Naive thymus-derived CD4-positive, alpha-beta T cell (primary cell): ENCODE data around the gene SLC8A2. TPM values are rescaled to one million over a fixed set of nuclear protein-coding genes. Genes with fewer than 3 reads are reported as not detected.

Experiments
- ATAC-seq: fragments of 150-1000 bp; cut with Tn5 transposase; 2 replicates; pipeline ENCODE4 v1.10.0; 2021; ENCODE audit warnings: mild to moderate bottlenecking, moderate library complexity
- CTCF ChIA-PET: fragments of 350-600 bp; sonication (Branson Sonifier 250); formaldehyde crosslinking; loops from one replicate; lab custom pipeline; 2021; ENCODE audit warnings: antibody characterized with exemption; lab: Charles Lee
- POLR2A ChIA-PET: fragments of 350-600 bp; sonication (Branson Sonifier 250); formaldehyde crosslinking; loops from one replicate; lab custom pipeline; 2021; ENCODE audit warnings: antibody characterized with exemption, inconsistent platforms; lab: Charles Lee
- DNase-seq, 9 donors: peaks; one replicate each; pipeline versions ENCODE4 v3.0.0 to v3.0.0-alpha.2; 2020 to 2022; ENCODE audit warnings: mixed read lengths in 1 of 9
- H3K27ac ChIP-seq: one replicate; pipeline ENCODE4 v1.7.0; 2013; ENCODE audit warnings: mild to moderate bottlenecking, low read depth, low read length, moderate library complexity
- H3K27me3 ChIP-seq, 2 donors: one replicate each; pipeline ENCODE4 v1.7.0; 2013; ENCODE audit warnings: low read length in 2 of 2, mild to moderate bottlenecking in 2 of 2, moderate library complexity in 2 of 2; ENCODE audit not compliant: control insufficient read depth in 2 of 2, insufficient read depth in 2 of 2
- H3K36me3 ChIP-seq, 3 experiments: 1 replicate in 2 of 3; 2 replicates in 1 of 3; pipeline ENCODE4 v1.7.0; 2013; ENCODE audit warnings: low read length in 3 of 3, mild to moderate bottlenecking in 3 of 3, moderate library complexity in 1 of 3; ENCODE audit not compliant: insufficient read depth in 3 of 3, control insufficient read depth in 2 of 3
- H3K4me1 ChIP-seq, 2 donors: one replicate each; pipeline ENCODE4 v1.7.0; 2013; ENCODE audit warnings: low read length in 2 of 2, mild to moderate bottlenecking in 2 of 2, moderate library complexity in 1 of 2; ENCODE audit not compliant: control insufficient read depth in 2 of 2, insufficient read depth in 2 of 2
- H3K4me3 ChIP-seq: 2 replicates; pipeline ENCODE4 v1.7.0; 2013; ENCODE audit warnings: mild to moderate bottlenecking, low read length
- H3K9me3 ChIP-seq, 3 experiments: 1 replicate in 2 of 3; 2 replicates in 1 of 3; pipeline ENCODE4 v1.7.0; 2013; ENCODE audit warnings: low read length in 3 of 3; ENCODE audit not compliant: control insufficient read depth in 2 of 3
- H3K27ac Mint-ChIP-seq, 9 donors: one replicate each; pipeline ENCODE4 v1.8.0; 2020 to 2022; ENCODE audit warnings: mixed read lengths in 9 of 9, mild to moderate bottlenecking in 8 of 9, moderate library complexity in 5 of 9, inconsistent platforms in 2 of 9
- H3K27me3 Mint-ChIP-seq, 5 donors: one replicate each; pipeline ENCODE4 v1.8.0; 2021 to 2022; ENCODE audit warnings: mixed read lengths in 5 of 5, mild to moderate bottlenecking in 1 of 5
- H3K36me3 Mint-ChIP-seq, 5 donors: one replicate each; pipeline ENCODE4 v1.8.0; 2020 to 2022; ENCODE audit warnings: mixed read lengths in 5 of 5, mild to moderate bottlenecking in 3 of 5, inconsistent platforms in 1 of 5
- H3K4me1 Mint-ChIP-seq, 7 donors: one replicate each; pipeline ENCODE4 v1.8.0; 2020 to 2022; ENCODE audit warnings: mixed read lengths in 7 of 7, mild to moderate bottlenecking in 3 of 7, inconsistent platforms in 1 of 7
- H3K4me3 Mint-ChIP-seq, 10 donors: one replicate each; pipeline ENCODE4 v1.8.0; 2020 to 2022; ENCODE audit warnings: mild to moderate bottlenecking in 10 of 10, mixed read lengths in 10 of 10, moderate library complexity in 6 of 10, inconsistent platforms in 2 of 10
- H3K9me3 Mint-ChIP-seq, 11 donors: one replicate each; pipeline ENCODE4 v1.8.0; 2020 to 2022; ENCODE audit warnings: mixed read lengths in 11 of 11, mild to moderate bottlenecking in 4 of 11, inconsistent platforms in 1 of 11, moderate library complexity in 1 of 11
- intact Hi-C, 2 donors: fragments of 100-400 bp; cut with micrococcal nuclease; formaldehyde crosslinking; loops; one replicate each; pipeline ENCODE4 v1.15.1; 2023
- polyA plus RNA-seq, 2 donors: library from polyadenylated mRNA; unstranded; fragments of 300-500 nt; fragmentation: Illumina TruSeq; gene quantifications; one replicate each; pipeline ENCODE4 v1.2.3, GENCODE V29; 2021
- total RNA-seq, 6 experiments: library from RNA in 5 of 6; stranded (reverse) in 5 of 6; gene quantifications; 1 replicate in 5 of 6; 2 replicates in 1 of 6; pipeline ENCODE4 v1.2.3 and lab custom pipeline; 2021 to 2026

Gene SLC8A2
- total and polyA plus RNA-seq, 7 experiments from 2014 or later, result 0.05 to 0.19 (median 0.19) TPM; not detected in 4

GRCh38 chr19:47473336-47473735 is 1.6 kb upstream of the SLC8A2 start:
- POLR2A ChIA-PET, result interaction anchor here (1.0 kb wide), 1 partner anchor 12 kb away, joined by 4 read pairs; no protein-coding TSS in a partner anchor
- H3K36me3 Mint-ChIP-seq, result peaks cover 2 to 9% (median 4%) of the 10 kb centered on the region in 5 donors
- peaks cover 0 to 3% (median 0%) of the 10 kb centered on the region in 11 donors for H3K9me3 Mint-ChIP-seq
- H3K4me1 Mint-ChIP-seq, result peaks cover 10 to 20% (median 17%) of the 10 kb centered on the region in 7 donors
- Histone ChIP-seq H3K27me3 (peaks cover 6 to 7% of the 10 kb centered on the region in 2 donors), H3K4me1 (no peaks in the 10 kb centered on the region), H3K9me3 (no peaks in the 10 kb centered on the region), H3K4me3 (no peak overlapping the region), H3K27ac (no peak overlapping the region), H3K36me3 (no peaks in the 10 kb centered on the region)
- ATAC-seq (no peak), DNase-seq (no peak)
- no peak overlapping the region for H3K4me3 Mint-ChIP-seq
- no peak overlapping the region for H3K27ac Mint-ChIP-seq
- intact Hi-C loops, result no loop called here
- CTCF ChIA-PET, result no interaction called here
- H3K27me3 Mint-ChIP-seq, result peaks cover 32 to 51% (median 41%) of the 10 kb centered on the region in 5 donors

- Mint-ChIP-seq H3K9me3 (peaks cover 0 to 4% (median 0%) of the 10 kb centered on the region in 11 donors), H3K27ac (peak overlapping the region in 2 of 9 donors; percentile 42 to 73), H3K4me1 (peaks cover 10 to 20% (median 17%) of the 10 kb centered on the region in 7 donors), H3K36me3 (peaks cover 2 to 9% (median 4%) of the 10 kb centered on the region in 5 donors), H3K4me3 (peak overlapping the region in 7 of 10 donors; percentile 36 to 75 (median 52)), H3K27me3 (peaks cover 43 to 62% (median 48%) of the 10 kb centered on the region in 5 donors)
- ChIA-PET CTCF (no interaction called here), POLR2A (no interaction called here)
- no peaks in the 10 kb centered on the region for H3K36me3 ChIP-seq
- H3K9me3 ChIP-seq, result no peaks in the 10 kb centered on the region
- H3K4me3 ChIP-seq, result no peak overlapping the region
- intact Hi-C loops, result no loop called here
- H3K27me3 ChIP-seq, result peaks cover 6 to 7% of the 10 kb centered on the region in 2 donors
- no peak overlapping the region for H3K27ac ChIP-seq
- H3K4me1 ChIP-seq, result no peaks in the 10 kb centered on the region
- no peak for ATAC-seq
- no peak for DNase-seq
Measured at GRCh38 chr19:47471381-47471732, 336 bp downstream of the SLC8A2 start.

GRCh38 chr19:47470447-47471195 is 1.1 kb downstream of the SLC8A2 start:
- peak overlapping the region in 2 of 9 donors; percentile 7 to 73 for H3K27ac Mint-ChIP-seq

GRCh38 chr19:47469719-47470118 is 2.0 kb downstream of the SLC8A2 start:
- CTCF ChIA-PET, result no interaction called here
- peaks cover 6 to 7% of the 10 kb centered on the region in 2 donors for H3K27me3 ChIP-seq

More at GRCh38 chr19:47470447-47471195, 1.1 kb downstream of the SLC8A2 start:
- H3K9me3 ChIP-seq, result no peaks in the 10 kb centered on the region
- intact Hi-C loops, result no loop called here
- no peak overlapping the region for H3K4me3 ChIP-seq
- ATAC-seq, result no peak
- no peaks in the 10 kb centered on the region for H3K4me1 ChIP-seq
- no peaks in the 10 kb centered on the region for H3K36me3 ChIP-seq
- peaks cover 2 to 9% (median 4%) of the 10 kb centered on the region in 5 donors for H3K36me3 Mint-ChIP-seq
- ChIA-PET POLR2A (interaction anchor here (0.8 kb wide), 1 partner anchor 24 kb away, joined by 3 read pairs; no protein-coding TSS in a partner anchor), CTCF (no interaction called here)
- peaks cover 6 to 7% of the 10 kb centered on the region in 2 donors for H3K27me3 ChIP-seq
- H3K27me3 Mint-ChIP-seq, result peaks cover 43 to 67% (median 48%) of the 10 kb centered on the region in 5 donors
- H3K4me1 Mint-ChIP-seq, result peaks cover 10 to 20% (median 17%) of the 10 kb centered on the region in 7 donors
- no peak for DNase-seq
- H3K4me3 Mint-ChIP-seq, result peak overlapping the region in 6 of 10 donors; percentile 14 to 75 (median 53)
- H3K9me3 Mint-ChIP-seq, result peaks cover 0 to 5% (median 0%) of the 10 kb centered on the region in 11 donors
- no peak overlapping the region for H3K27ac ChIP-seq

GRCh38 chr19:47469363-47469700 is 2.4 kb downstream of the SLC8A2 start:
- no peak for ATAC-seq
- Histone ChIP-seq H3K9me3 (no peaks in the 10 kb centered on the region), H3K4me1 (no peaks in the 10 kb centered on the region), H3K27me3 (peaks cover 6 to 7% of the 10 kb centered on the region in 2 donors), H3K27ac (no peak overlapping the region), H3K4me3 (no peak overlapping the region), H3K36me3 (no peaks in the 10 kb centered on the region)
- no peak for DNase-seq
- H3K36me3 Mint-ChIP-seq, result peaks cover 0 to 4% (median 2%) of the 10 kb centered on the region in 5 donors
- H3K4me3 Mint-ChIP-seq, result no peak overlapping the region
- ChIA-PET POLR2A (no interaction called here), CTCF (no interaction called here)
- peaks cover 10 to 20% (median 17%) of the 10 kb centered on the region in 7 donors for H3K4me1 Mint-ChIP-seq
- H3K27me3 Mint-ChIP-seq, result peaks cover 46 to 62% (median 50%) of the 10 kb centered on the region in 5 donors
- peaks cover 0 to 4% (median 0%) of the 10 kb centered on the region in 11 donors for H3K9me3 Mint-ChIP-seq
- intact Hi-C loops, result no loop called here
- H3K27ac Mint-ChIP-seq, result no peak overlapping the region

More at GRCh38 chr19:47469719-47470118, 2.0 kb downstream of the SLC8A2 start:
- no peaks in the 10 kb centered on the region for H3K4me1 ChIP-seq
- POLR2A ChIA-PET, result interaction anchor here (0.8 kb wide), 1 partner anchor 23 kb away, joined by 3 read pairs; no protein-coding TSS in a partner anchor
- no peaks in the 10 kb centered on the region for H3K9me3 ChIP-seq
- no peak overlapping the region for H3K27ac ChIP-seq
- ATAC-seq, result no peak
- H3K36me3 ChIP-seq, result no peaks in the 10 kb centered on the region
- no peak overlapping the region for H3K4me3 ChIP-seq
- Mint-ChIP-seq H3K9me3 (peaks cover 0 to 5% (median 0%) of the 10 kb centered on the region in 11 donors), H3K27me3 (peaks cover 45 to 65% (median 48%) of the 10 kb centered on the region in 5 donors), H3K4me1 (peaks cover 10 to 20% (median 17%) of the 10 kb centered on the region in 7 donors), H3K36me3 (peaks cover 1 to 4% (median 3%) of the 10 kb centered on the region in 5 donors), H3K4me3 (peak overlapping the region in 1 of 10 donors; percentile 42), H3K27ac (no peak overlapping the region)
- intact Hi-C loops, result no loop called here
- DNase-seq, result no peak

GRCh38 chr19:47467914-47468313 is 3.8 kb downstream of the SLC8A2 start:
- H3K27ac ChIP-seq, result no peak overlapping the region
- Mint-ChIP-seq H3K4me1 (peaks cover 10 to 20% (median 17%) of the 10 kb centered on the region in 7 donors), H3K36me3 (peaks cover 0 to 4% (median 2%) of the 10 kb centered on the region in 5 donors), H3K9me3 (peaks cover 0 to 4% (median 0%) of the 10 kb centered on the region in 11 donors), H3K27me3 (peaks cover 48 to 56% (median 49%) of the 10 kb centered on the region in 5 donors), H3K4me3 (no peak overlapping the region), H3K27ac (peak overlapping the region in 1 of 9 donors; percentile 51)
- POLR2A ChIA-PET, result no interaction called here
- CTCF ChIA-PET, result no interaction called here
- H3K4me3 ChIP-seq, result no peak overlapping the region
- no peak for DNase-seq
- H3K27me3 ChIP-seq, result peaks cover 5 to 7% of the 10 kb centered on the region in 2 donors
- intact Hi-C loops, result no loop called here
- no peaks in the 10 kb centered on the region for H3K4me1 ChIP-seq
- H3K36me3 ChIP-seq, result no peaks in the 10 kb centered on the region
- no peak for ATAC-seq
- no peaks in the 10 kb centered on the region for H3K9me3 ChIP-seq
